ENCODE measurements around the gene TESK2. TPM values are rescaled to one million over a fixed set of nuclear protein-coding genes. Genes with fewer than 3 reads are reported as not detected.

Gene TESK2
- polyA plus RNA-seq, 1 donor = 12.8 TPM

DNA sequence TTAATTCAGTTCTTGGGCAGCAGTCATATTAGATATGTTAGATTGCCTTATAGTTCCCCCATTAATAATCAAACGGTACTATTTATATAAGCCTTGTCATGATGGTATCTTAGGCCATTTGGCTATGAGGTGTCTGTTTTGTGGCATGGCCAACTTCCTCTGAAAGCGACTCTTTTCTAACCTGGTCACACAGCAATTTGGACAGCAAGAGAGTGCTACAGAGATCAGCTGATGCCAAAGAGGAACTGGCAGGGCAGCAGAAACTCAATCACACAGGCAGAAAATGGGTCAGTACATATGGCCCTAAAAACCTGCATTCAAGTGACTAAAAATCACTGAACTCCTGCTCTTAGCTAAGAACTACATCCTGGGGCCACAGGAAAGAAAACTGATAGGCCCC, 137.3 kb downstream of the TESK2 start:
- no peaks in the 10 kb centered on the region for H3K27me3 ChIP-seq (ENCODE audit: control insufficient read depth, insufficient read depth, low read length)
- no peaks in the 10 kb centered on the region for H3K9me3 ChIP-seq (ENCODE audit: control insufficient read depth, low read depth, low read length)
- no CpG with 5 or more reads among the region's 2 CpGs for WGBS (ENCODE audit: insufficient coverage, low lambda C conversion rate)
- H3K4me3 ChIP-seq (ENCODE audit: low read length) = no peak overlapping the region
- H3K36me3 ChIP-seq (ENCODE audit: control insufficient read depth, insufficient read depth, low read length) = peaks cover 7% of the 10 kb centered on the region
- H3K27ac ChIP-seq (ENCODE audit: low read length) = no peak overlapping the region
- no peaks in the 10 kb centered on the region for H3K4me1 ChIP-seq (ENCODE audit: control insufficient read depth, insufficient read depth, low read length)
- DNase-seq = no peak

DNA sequence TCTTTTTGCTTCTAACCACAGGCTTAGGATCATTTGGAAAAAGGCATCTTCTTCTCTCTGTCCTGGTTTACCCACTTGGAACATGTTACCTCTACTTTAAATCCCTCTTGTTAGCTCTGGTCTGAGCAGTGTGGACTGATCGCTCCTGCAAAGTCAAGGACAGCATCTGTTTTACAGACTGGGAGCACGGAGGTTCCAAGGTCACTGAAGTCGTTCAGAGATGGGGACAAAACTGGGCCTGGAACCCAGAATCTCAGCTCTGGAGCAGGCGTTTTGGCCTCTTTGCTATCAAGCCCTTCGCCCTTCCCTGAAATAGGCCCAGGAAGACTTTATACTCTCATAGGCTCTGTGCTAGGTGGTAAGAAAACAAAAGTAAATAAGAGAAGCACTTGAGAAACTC, 139.5 kb downstream of the TESK2 start:
- Histone ChIP-seq H3K36me3 (ENCODE audit: control insufficient read depth, insufficient read depth, low read length) (peaks cover 12% of the 10 kb centered on the region), H3K27ac (ENCODE audit: low read length) (no peak overlapping the region), H3K9me3 (ENCODE audit: control insufficient read depth, low read depth, low read length) (no peaks in the 10 kb centered on the region), H3K27me3 (ENCODE audit: control insufficient read depth, insufficient read depth, low read length) (no peaks in the 10 kb centered on the region), H3K4me3 (ENCODE audit: low read length) (no peak overlapping the region), H3K4me1 (ENCODE audit: control insufficient read depth, insufficient read depth, low read length) (no peaks in the 10 kb centered on the region)
- DNase-seq = no peak
- no CpG with 5 or more reads among the region's 5 CpGs for WGBS (ENCODE audit: insufficient coverage, low lambda C conversion rate)

DNA sequence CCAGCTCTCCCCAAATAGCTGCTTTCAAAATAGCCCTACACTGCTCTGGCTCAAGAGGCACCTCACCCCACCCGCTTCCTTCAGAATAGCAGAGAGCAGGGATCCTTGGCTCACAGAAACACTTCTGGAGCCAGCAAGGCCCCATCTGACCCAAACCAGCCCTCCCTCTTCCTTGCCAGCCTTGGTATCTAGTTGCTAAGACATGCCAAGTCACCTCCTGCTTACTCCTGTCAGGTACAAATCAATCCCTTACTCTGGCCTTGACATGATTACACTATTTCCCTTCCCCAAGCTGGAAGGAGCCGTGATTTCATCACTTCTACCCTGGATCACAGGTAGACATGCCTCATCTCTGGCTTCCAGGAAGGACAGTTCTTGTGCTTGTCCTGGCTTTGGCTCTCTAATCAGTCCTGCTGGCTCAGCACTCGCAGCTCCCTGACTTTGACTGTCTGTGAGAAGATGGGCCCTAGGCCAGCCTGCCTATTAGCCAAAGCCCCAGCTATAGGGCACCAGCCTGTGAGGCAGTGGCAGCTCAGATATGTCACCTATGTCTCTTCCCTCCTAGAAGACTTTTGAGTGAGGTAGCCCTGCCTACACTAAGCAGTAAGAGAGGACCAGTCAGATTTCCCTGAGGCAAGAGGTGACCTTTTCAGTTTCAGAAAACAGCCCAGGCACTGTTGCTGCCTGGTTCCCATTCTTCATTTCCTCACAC, 141.8 kb downstream of the TESK2 start:
- no peak for DNase-seq
- Histone ChIP-seq H3K27ac (ENCODE audit: low read length) (no peak overlapping the region), H3K4me3 (ENCODE audit: low read length) (no peak overlapping the region), H3K9me3 (ENCODE audit: control insufficient read depth, low read depth, low read length) (no peaks in the 10 kb centered on the region), H3K27me3 (ENCODE audit: control insufficient read depth, insufficient read depth, low read length) (no peaks in the 10 kb centered on the region), H3K36me3 (ENCODE audit: control insufficient read depth, insufficient read depth, low read length) (peaks cover 34% of the 10 kb centered on the region), H3K4me1 (ENCODE audit: control insufficient read depth, insufficient read depth, low read length) (no peaks in the 10 kb centered on the region)
- 83% methylated on average over 1 of the region's 3 CpGs for WGBS (ENCODE audit: insufficient coverage, low lambda C conversion rate)

DNA sequence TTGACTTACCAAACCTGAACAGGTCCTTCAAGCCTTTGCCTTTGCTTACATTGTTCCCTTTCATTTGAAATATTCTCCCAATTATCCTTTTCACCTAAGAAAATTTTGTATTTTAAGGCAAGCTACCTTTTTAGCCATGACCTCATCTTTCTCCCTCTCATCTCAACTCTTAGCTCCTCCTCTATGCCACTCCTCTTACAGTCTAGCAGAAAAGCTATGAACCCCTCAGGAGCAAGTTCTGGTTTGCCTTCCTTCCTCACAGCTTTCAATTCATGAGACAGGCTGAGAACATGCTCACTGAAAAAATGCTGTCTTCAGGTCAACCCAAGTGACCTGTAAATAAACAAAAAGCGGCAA, 142.4 kb downstream of the TESK2 start:
- no peaks in the 10 kb centered on the region for H3K4me1 ChIP-seq (ENCODE audit: control insufficient read depth, insufficient read depth, low read length)
- no peak overlapping the region for H3K27ac ChIP-seq (ENCODE audit: low read length)

DNA sequence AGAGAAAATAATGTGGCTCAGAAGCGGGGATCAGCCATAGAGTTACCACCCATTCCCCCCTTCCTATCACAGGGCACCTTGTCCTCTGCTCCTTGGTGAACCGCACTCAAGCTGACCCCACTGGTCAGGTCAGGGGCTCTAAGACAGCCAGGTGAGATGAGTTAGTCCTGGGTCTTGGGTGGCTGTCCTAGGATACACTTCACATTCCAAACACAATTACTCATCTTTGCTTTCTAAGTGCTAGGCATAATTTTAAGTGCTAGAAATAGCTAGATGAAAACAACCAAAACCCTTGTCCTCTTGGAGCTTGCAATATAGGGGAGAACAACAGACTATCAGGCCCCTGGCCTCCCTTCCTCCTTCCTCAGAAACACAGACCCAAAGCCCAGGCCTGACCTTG, 142.9 kb downstream of the TESK2 start:
- Histone ChIP-seq H3K27ac (ENCODE audit: low read length) (no peak overlapping the region), H3K36me3 (ENCODE audit: control insufficient read depth, insufficient read depth, low read length) (peaks cover 42% of the 10 kb centered on the region), H3K27me3 (ENCODE audit: control insufficient read depth, insufficient read depth, low read length) (no peaks in the 10 kb centered on the region), H3K4me3 (ENCODE audit: low read length) (no peak overlapping the region), H3K9me3 (ENCODE audit: control insufficient read depth, low read depth, low read length) (no peaks in the 10 kb centered on the region), H3K4me1 (ENCODE audit: control insufficient read depth, insufficient read depth, low read length) (no peaks in the 10 kb centered on the region)
- no CpG with 5 or more reads among the region's 2 CpGs for WGBS (ENCODE audit: insufficient coverage, low lambda C conversion rate)
- DNase-seq = no peak

More for the DNA sequence above, 142.4 kb downstream of the TESK2 start:
- no peak overlapping the region for H3K4me3 ChIP-seq (ENCODE audit: low read length)
- no peaks in the 10 kb centered on the region for H3K9me3 ChIP-seq (ENCODE audit: control insufficient read depth, low read depth, low read length)
- H3K36me3 ChIP-seq (ENCODE audit: control insufficient read depth, insufficient read depth, low read length) = peaks cover 37% of the 10 kb centered on the region
- H3K27me3 ChIP-seq (ENCODE audit: control insufficient read depth, insufficient read depth, low read length) = no peaks in the 10 kb centered on the region
- no CpG with 5 or more reads among the region's 1 CpG for WGBS (ENCODE audit: insufficient coverage, low lambda C conversion rate)
- DNase-seq = no peak

DNA sequence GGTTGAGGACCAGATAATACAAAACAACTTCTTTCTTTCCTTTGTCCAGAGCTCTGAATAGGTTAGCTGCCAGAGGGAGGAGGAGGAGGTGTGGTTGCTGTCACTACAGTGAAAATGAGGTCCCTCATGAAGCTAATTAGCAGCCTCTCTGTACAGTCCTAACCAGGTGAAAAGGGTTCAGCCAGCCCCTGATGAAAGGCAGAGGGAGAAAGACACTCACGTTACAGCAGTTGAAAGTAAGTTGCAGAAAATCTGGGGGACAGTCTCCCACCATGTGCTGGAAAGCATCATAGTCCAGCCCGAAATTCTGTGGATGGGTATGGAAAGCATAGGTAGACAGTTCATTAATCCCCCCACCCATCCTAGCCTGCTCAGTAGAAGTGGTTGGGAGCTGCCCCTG, 144.5 kb downstream of the TESK2 start:
- WGBS (ENCODE audit: insufficient coverage, low lambda C conversion rate) = no CpG with 5 or more reads among the region's 2 CpGs
- peaks cover 4% of the 10 kb centered on the region for H3K4me1 ChIP-seq (ENCODE audit: control insufficient read depth, insufficient read depth, low read length)
- no peaks in the 10 kb centered on the region for H3K9me3 ChIP-seq (ENCODE audit: control insufficient read depth, low read depth, low read length)
- DNase-seq = no peak
- H3K27me3 ChIP-seq (ENCODE audit: control insufficient read depth, insufficient read depth, low read length) = no peaks in the 10 kb centered on the region
- H3K4me3 ChIP-seq (ENCODE audit: low read length) = no peak overlapping the region
- peaks cover 53% of the 10 kb centered on the region for H3K36me3 ChIP-seq (ENCODE audit: control insufficient read depth, insufficient read depth, low read length)
- H3K27ac ChIP-seq (ENCODE audit: low read length) = no peak overlapping the region

DNA sequence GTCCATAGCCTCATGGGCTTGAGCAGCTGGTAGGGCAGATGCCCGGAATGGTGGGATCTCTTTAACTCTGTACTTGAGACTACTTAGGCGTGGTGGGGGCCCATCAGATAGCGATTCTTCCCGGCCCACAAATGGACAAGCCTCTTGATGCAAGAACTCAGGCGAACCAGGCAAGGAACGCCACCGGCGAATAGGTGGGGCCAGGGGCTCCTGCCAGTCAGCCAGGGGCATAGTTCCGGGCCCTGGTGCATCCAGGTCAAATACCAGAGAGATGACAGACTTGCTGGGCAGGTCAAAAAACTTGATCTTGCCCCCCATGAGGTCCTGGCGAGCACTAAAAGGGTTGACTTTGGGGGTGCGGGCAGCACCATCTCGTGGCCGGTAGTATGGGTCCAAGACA, 145.9 kb downstream of the TESK2 start:
- H3K36me3 ChIP-seq (ENCODE audit: control insufficient read depth, insufficient read depth, low read length) = peaks cover 59% of the 10 kb centered on the region
- no peaks in the 10 kb centered on the region for H3K9me3 ChIP-seq (ENCODE audit: control insufficient read depth, low read depth, low read length)
- H3K27ac ChIP-seq (ENCODE audit: low read length) = no peak overlapping the region
- H3K4me1 ChIP-seq (ENCODE audit: control insufficient read depth, insufficient read depth, low read length) = peaks cover 13% of the 10 kb centered on the region
- no peak for DNase-seq
- no peak overlapping the region for H3K4me3 ChIP-seq (ENCODE audit: low read length)
- no CpG with 5 or more reads among the region's 13 CpGs for WGBS (ENCODE audit: insufficient coverage, low lambda C conversion rate)
- H3K27me3 ChIP-seq (ENCODE audit: control insufficient read depth, insufficient read depth, low read length) = no peaks in the 10 kb centered on the region

DNA sequence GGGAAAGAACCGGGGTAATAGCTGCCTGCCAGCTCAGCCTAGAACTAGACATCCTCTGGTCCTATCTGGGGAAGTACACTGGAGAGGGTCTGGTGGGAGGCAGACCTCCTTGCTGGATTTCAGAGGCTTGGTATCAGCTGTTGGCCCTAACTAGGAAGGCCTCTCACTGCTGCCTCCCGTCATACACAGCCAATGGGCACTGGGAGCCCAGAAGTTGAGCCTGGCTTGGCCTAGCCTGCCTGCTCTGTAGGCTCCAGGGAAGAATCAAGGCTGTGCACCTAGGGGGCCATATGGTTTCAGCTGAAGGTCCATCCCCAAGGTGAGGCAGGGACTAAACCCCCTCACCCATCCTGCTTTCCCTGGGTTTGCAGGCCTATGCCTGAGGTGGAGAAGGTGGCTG, 146.5 kb downstream of the TESK2 start:
- Histone ChIP-seq H3K36me3 (ENCODE audit: control insufficient read depth, insufficient read depth, low read length) (peaks cover 59% of the 10 kb centered on the region), H3K27ac (ENCODE audit: low read length) (no peak overlapping the region), H3K9me3 (ENCODE audit: control insufficient read depth, low read depth, low read length) (no peaks in the 10 kb centered on the region), H3K4me1 (ENCODE audit: control insufficient read depth, insufficient read depth, low read length) (peaks cover 13% of the 10 kb centered on the region), H3K4me3 (ENCODE audit: low read length) (no peak overlapping the region), H3K27me3 (ENCODE audit: control insufficient read depth, insufficient read depth, low read length) (no peaks in the 10 kb centered on the region)
- WGBS (ENCODE audit: insufficient coverage, low lambda C conversion rate) = no CpG with 5 or more reads among the region's 2 CpGs
- no peak for DNase-seq

DNA sequence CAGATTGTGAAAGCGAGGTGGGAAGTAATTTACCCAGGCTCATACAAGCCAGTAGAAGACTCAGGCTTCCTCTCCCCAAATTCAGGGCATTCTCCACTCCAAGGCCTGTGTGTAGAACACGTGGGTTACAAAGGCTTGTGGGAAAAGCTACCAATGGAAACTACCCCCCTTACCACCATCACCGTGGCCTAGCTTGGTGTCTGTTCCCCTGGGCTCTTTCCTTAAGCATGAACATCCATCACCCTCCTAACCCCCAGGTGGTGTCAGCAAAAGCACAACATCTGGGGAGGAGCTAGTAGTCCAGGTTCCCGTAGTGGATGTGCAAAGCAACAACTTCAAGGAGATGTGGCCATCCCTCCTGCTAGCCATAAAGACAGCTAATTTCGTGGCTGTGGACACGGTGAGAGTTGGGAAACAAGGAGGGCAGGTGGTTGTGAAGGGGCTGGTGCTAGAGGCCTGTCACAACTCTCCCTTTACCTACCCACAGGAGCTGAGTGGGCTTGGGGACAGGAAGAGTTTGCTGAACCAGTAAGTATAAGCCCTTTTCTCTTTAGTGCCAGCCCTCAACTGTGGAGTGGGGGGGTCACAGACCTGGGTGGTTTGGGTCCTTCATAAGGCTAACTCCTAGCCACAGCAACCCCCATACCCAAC, 150.0 kb downstream of the TESK2 start:
- Histone ChIP-seq H3K4me1 (ENCODE audit: control insufficient read depth, insufficient read depth, low read length) (peaks cover 38% of the 10 kb centered on the region), H3K9me3 (ENCODE audit: control insufficient read depth, low read depth, low read length) (no peaks in the 10 kb centered on the region), H3K4me3 (ENCODE audit: low read length) (peak overlapping the region; percentile 94), H3K27ac (ENCODE audit: low read length) (peak overlapping the region; percentile 95), H3K36me3 (ENCODE audit: control insufficient read depth, insufficient read depth, low read length) (peaks cover 49% of the 10 kb centered on the region), H3K27me3 (ENCODE audit: control insufficient read depth, insufficient read depth, low read length) (no peaks in the 10 kb centered on the region)
- no CpG with 5 or more reads among the region's 6 CpGs for WGBS (ENCODE audit: insufficient coverage, low lambda C conversion rate)
- peak in 1 of 2 donors; percentile 32 for DNase-seq

DNA sequence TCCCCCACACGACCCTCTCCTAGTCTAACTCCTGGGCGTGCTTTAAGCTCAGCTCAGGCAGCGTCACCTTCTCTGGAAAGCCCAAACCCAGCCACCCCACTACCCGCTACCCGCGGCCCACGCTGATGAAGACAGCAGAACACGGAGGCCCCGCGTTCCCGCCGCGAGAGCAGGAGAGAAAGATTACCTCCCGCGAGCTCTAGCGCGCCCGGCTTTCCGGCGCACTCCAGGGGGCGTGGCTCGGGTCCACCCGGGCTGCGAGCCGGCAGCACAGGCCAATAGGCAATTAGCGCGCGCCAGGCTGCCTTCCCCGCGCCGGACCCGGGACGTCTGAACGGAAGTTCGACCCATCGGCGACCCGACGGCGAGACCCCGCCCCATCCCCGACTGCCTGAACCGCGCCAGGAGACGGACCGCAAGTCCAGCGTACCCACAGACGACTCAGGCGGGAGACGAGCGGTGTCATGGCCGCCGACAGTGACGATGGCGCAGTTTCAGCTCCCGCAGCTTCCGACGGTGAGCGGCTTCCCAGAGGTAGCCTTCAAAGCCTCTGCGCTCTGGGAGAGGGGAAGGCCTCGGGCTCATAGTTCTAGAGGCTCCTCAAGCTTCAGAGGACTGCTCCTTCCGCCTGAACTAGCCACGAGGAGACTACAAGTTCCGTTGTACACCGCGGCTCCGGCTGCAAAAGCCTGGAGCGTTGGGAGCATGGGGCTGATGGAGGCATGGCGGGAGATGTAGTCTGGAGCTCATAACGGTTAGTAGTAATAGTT, 151.0 kb downstream of the TESK2 start, which contains the start of the genes MUTYH and TOE1:
Gene MUTYH (minus strand): TSS at position 652 of the 770 bp plus-strand sequence. CDS start 5,935 bp downstream, outside the sequence.
Gene TOE1 (plus strand): TSS at position 382 of the 770 bp plus-strand sequence. CDS start 83 bp downstream, at position 465.
- no CpG with 5 or more reads among the region's 70 CpGs for WGBS (ENCODE audit: insufficient coverage, low lambda C conversion rate)
- peaks cover 46% of the 10 kb centered on the region for H3K4me1 ChIP-seq (ENCODE audit: control insufficient read depth, insufficient read depth, low read length)
- DNase-seq = peak; percentile 90 to 96

More for the DNA sequence above, 151.0 kb downstream of the TESK2 start, which contains the start of the genes MUTYH and TOE1:
- no peaks in the 10 kb centered on the region for H3K9me3 ChIP-seq (ENCODE audit: control insufficient read depth, low read depth, low read length)
- peak within 1 kb of the TSS; percentile 95 for H3K27ac ChIP-seq (ENCODE audit: low read length)
- peaks cover 40% of the 10 kb centered on the region for H3K36me3 ChIP-seq (ENCODE audit: control insufficient read depth, insufficient read depth, low read length)
- peak within 1 kb of the TSS; percentile 94 for H3K4me3 ChIP-seq (ENCODE audit: low read length)
- H3K27me3 ChIP-seq (ENCODE audit: control insufficient read depth, insufficient read depth, low read length) = no peaks in the 10 kb centered on the region

All from large intestine (tissue), 3 donors.